ENCODE results near the gene KCND3. TPM values are rescaled to one million over a fixed set of nuclear protein-coding genes. Genes with fewer than 3 reads are reported as not detected.

Gene KCND3
- total RNA-seq, 1 experiment from 2014 or later: 0.15 TPM

- H3K79me2 ChIP-seq (ENCODE audit: insufficient read depth, low read length): no peaks in the 10 kb centered on the region
- no peak overlapping the region for H2BK5ac ChIP-seq (ENCODE audit: insufficient read length, low read length)
- H4K91ac ChIP-seq (ENCODE audit: insufficient read length, low read depth, low read length): no peak overlapping the region
- H2AK5ac ChIP-seq (ENCODE audit: insufficient read length, low read length): no peak overlapping the region
- no peak overlapping the region for H2BK120ac ChIP-seq (ENCODE audit: low read depth, low read length, poor library complexity, severe bottlenecking)
- H3K27ac ChIP-seq (ENCODE audit: insufficient read length, low read depth, low read length): no peak overlapping the region
- no peaks in the 10 kb centered on the region for H3K79me1 ChIP-seq (ENCODE audit: insufficient read depth, low read depth, low read length, poor library complexity, severe bottlenecking)
- no CpG with 5 or more reads among the region's 3 CpGs for WGBS (ENCODE audit: extremely low coverage, insufficient read length, low lambda C conversion rate)
- H4K5ac ChIP-seq (ENCODE audit: insufficient read length, low read depth, low read length): no peak overlapping the region
- peaks cover 2% of the 10 kb centered on the region; the same call in 1 of the 2 replicates for H3K4me1 ChIP-seq (ENCODE audit: insufficient read depth, low read length)
- H2BK12ac ChIP-seq (ENCODE audit: insufficient read length, low read depth, low read length): no peak overlapping the region
- no peak overlapping the region for H3K4me2 ChIP-seq (ENCODE audit: insufficient read depth, insufficient read length, low read length)
- no peak overlapping the region for H3K23ac ChIP-seq (ENCODE audit: insufficient read length, low read depth, low read length)
- Mint-ChIP-seq H3K36me3 (ENCODE audit: insufficient read depth in 1 of 3, low read depth in 3 of 3) (no peaks in the 10 kb centered on the region; a peak in 1 of 7 replicates), H3K9me3 (no peaks in the 10 kb centered on the region), H3K27ac (no peak overlapping the region), H3K4me3 (no peak overlapping the region), H3K27me3 (ENCODE audit: low read depth) (peaks cover 47% of the 10 kb centered on the region), H3K4me1 (peaks cover 9 to 10% of the 10 kb centered on the region in 2 experiments; a peak in 3 of 4 replicates)
- H2BK20ac ChIP-seq (ENCODE audit: low read depth, low read length, poor library complexity, severe bottlenecking): no peak overlapping the region
- no peak overlapping the region for H3K18ac ChIP-seq (ENCODE audit: insufficient read length, low read depth, low read length)
- no peak for TF ChIP-seq CTCF (conservative IDR thresholded peaks at IDR 0.05)
- no peak overlapping the region for H3K4ac ChIP-seq (ENCODE audit: low read depth, low read length)
- H3K9me3 ChIP-seq (ENCODE audit: control insufficient read depth, low read depth, low read length): no peaks in the 10 kb centered on the region
- no peak overlapping the region for H3K14ac ChIP-seq (ENCODE audit: insufficient read depth, low read length)
- no peak for DNase-seq
- no peaks in the 10 kb centered on the region for H4K20me1 ChIP-seq (ENCODE audit: control insufficient read depth, insufficient read depth, insufficient read length)
- no peak overlapping the region for H2AFZ ChIP-seq (ENCODE audit: low read length)
- H3K56ac ChIP-seq (ENCODE audit: insufficient read length, low read depth, low read length): no peak overlapping the region
- H3K9ac ChIP-seq (ENCODE audit: extremely low read depth, insufficient read length, low read length): no peak overlapping the region
- no peaks in the 10 kb centered on the region for H3K23me2 ChIP-seq (ENCODE audit: insufficient read length, low read depth, low read length, poor library complexity, severe bottlenecking)
- H2BK15ac ChIP-seq (ENCODE audit: low read depth, low read length): no peak overlapping the region
- no peak overlapping the region for H3T11ph ChIP-seq (ENCODE audit: low read length)
- no peak overlapping the region for H4K8ac ChIP-seq (replicated peaks; ENCODE audit: insufficient read length, low read depth, low read length)
- no peaks in the 10 kb centered on the region for H3K27me3 ChIP-seq (ENCODE audit: insufficient read depth, low read length)
These were observed 16.2 kb downstream of the KCND3 start for GRCh38 chr1:111973150-111973790.

Measured in H9 (cell line).